Esophagus muscularis mucosa (tissue), 4 donors: ENCODE data around the gene NEFH. TPM values are rescaled to one million over a fixed set of nuclear protein-coding genes. Genes with fewer than 3 reads are reported as not detected.

Experiments used
- DNase-seq: peaks from one replicate; pipeline ENCODE4 v3.0.0-alpha.2; 2017; ENCODE audit errors: extremely low spot score
- H3K27ac ChIP-seq, 4 donors: fragments of 200-600 bp; sonication (generic); replicated peaks in 1 of 4; 1 replicate in 3 of 4; 2 replicates in 1 of 4; pipeline ENCODE4 v1.5.1; 2016 to 2019; ENCODE audit warnings: mild to moderate bottlenecking in 1 of 4
- H3K27me3 ChIP-seq, 4 donors: fragments of 200-600 bp; sonication (generic); one replicate each; pipeline versions ENCODE4 v1.5.1 to v1.6.0; 2016 to 2019
- H3K36me3 ChIP-seq, 4 donors: fragments of 200-600 bp; sonication (generic); one replicate each; pipeline ENCODE4 v1.5.1; 2016 to 2019
- H3K4me1 ChIP-seq, 4 donors: fragments of 200-600 bp; sonication (generic); one replicate each; pipeline ENCODE4 v1.5.1; 2016 to 2019
- H3K4me3 ChIP-seq, 4 donors: fragments of 200-600 bp; sonication (generic); 1 replicate in 2 of 4; 2 replicates in 2 of 4; pipeline ENCODE4 v1.5.1; 2016 to 2019; ENCODE audit warnings: mild to moderate bottlenecking in 4 of 4, moderate library complexity in 1 of 4
- H3K9me3 ChIP-seq, 4 donors: fragments of 200-600 bp; sonication (generic); 1 replicate in 3 of 4; 2 replicates in 1 of 4; pipeline ENCODE4 v1.5.1; 2016 to 2019
- EP300 ChIP-seq: sonication (generic); formaldehyde crosslinking; IDR thresholded peaks from one replicate; pipeline ENCODE4 v1.6.1; 2017; ENCODE audit warnings: antibody characterized with exemption
- POLR2A ChIP-seq: fragments of 450-650 bp; IDR thresholded peaks from one replicate; pipeline ENCODE4 v1.6.1; 2017; ENCODE audit warnings: antibody characterized with exemption, moderate library complexity, mild to moderate bottlenecking, low read depth
- POLR2AphosphoS5 ChIP-seq, 2 donors: sonication (generic); formaldehyde crosslinking; IDR thresholded peaks; one replicate each; pipeline ENCODE4 v1.6.1; 2017; ENCODE audit warnings: antibody characterized with exemption in 2 of 2
- WGBS: methylation state at CpG from one replicate; pipeline ENCODE4 v1.1.5; 2018; 5-methylcytosine and 5-hydroxymethylcytosine counted together
- intact Hi-C: fragments of 100-400 bp; cut with DNase I; formaldehyde crosslinking; loops from one replicate; pipeline ENCODE4 v1.15.1; 2023
- total RNA-seq, 4 donors: library from RNA; depleted of rRNA; stranded (reverse); fragments of >200 nt; gene quantifications; one replicate each; pipeline versions ENCODE4 v1.1.0 to v1.2.1, GENCODE V29; 2016
- TF ChIP-seq, protein P1 (sequence below), 3 experiments: fragments of 200-600 bp in 2 of 3; fragments of 450-650 bp in 1 of 3; sonication (generic) in 2 of 3; IDR thresholded peaks; one replicate each; pipeline ENCODE4 v1.5.1; 2017 to 2019; ENCODE audit warnings: antibody characterized with exemption in 3 of 3, mild to moderate bottlenecking in 2 of 3, moderate library complexity in 1 of 3

Gene NEFH
- total RNA-seq, 4 donors from 2014 or later, result 1.2 to 2.7 (median 2.0) TPM

GRCh38 chr22:29482253-29482652 lies 2.2 kb downstream of the NEFH start:
- no peak for DNase-seq
- peaks cover 0 to 4% (median 0%) of the 10 kb centered on the region in 4 donors for H3K9me3 ChIP-seq
- H3K4me3 ChIP-seq, result no peak overlapping the region
- no peak for TF ChIP-seq EP300
- TF ChIP-seq, protein P1, sequence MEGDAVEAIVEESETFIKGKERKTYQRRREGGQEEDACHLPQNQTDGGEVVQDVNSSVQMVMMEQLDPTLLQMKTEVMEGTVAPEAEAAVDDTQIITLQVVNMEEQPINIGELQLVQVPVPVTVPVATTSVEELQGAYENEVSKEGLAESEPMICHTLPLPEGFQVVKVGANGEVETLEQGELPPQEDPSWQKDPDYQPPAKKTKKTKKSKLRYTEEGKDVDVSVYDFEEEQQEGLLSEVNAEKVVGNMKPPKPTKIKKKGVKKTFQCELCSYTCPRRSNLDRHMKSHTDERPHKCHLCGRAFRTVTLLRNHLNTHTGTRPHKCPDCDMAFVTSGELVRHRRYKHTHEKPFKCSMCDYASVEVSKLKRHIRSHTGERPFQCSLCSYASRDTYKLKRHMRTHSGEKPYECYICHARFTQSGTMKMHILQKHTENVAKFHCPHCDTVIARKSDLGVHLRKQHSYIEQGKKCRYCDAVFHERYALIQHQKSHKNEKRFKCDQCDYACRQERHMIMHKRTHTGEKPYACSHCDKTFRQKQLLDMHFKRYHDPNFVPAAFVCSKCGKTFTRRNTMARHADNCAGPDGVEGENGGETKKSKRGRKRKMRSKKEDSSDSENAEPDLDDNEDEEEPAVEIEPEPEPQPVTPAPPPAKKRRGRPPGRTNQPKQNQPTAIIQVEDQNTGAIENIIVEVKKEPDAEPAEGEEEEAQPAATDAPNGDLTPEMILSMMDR (IDR thresholded peaks at IDR 0.05), result no peak
- no peak for TF ChIP-seq POLR2A
- no peak for TF ChIP-seq POLR2AphosphoS5 (IDR thresholded peaks at IDR 0.05)
- intact Hi-C loops, result no loop called here
- H3K36me3 ChIP-seq, result no peaks in the 10 kb centered on the region
- 83% methylated on average over 11 of the region's 11 CpGs for WGBS
- no peak overlapping the region for H3K27ac ChIP-seq
- peaks cover 7 to 56% (median 36%) of the 10 kb centered on the region in 4 donors for H3K27me3 ChIP-seq
- H3K4me1 ChIP-seq, result peaks cover 13 to 40% (median 28%) of the 10 kb centered on the region in 4 donors

DNA sequence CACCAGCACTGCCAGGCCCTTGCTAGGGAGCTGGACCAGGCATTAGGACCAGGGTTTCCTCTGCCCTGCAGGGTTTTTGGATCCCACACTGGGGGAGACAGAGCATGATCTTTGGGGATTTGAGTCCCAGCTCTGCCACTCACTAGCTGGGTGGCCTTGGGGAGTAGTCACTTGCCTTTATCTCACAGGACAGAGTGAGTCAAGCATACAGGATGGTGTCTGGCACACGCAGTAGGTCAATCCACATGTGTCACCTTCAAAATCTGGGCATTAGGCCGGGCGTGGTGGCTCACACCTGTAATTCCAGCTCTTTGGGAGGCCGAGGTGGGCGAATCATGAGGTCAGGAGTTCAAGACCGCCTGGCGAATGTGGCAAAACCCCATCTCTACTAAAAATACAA lies 2.7 kb downstream of the NEFH start:
- peaks cover 13 to 38% (median 28%) of the 10 kb centered on the region in 4 donors for H3K4me1 ChIP-seq
- WGBS, result 96% methylated on average over 6 of the region's 7 CpGs
- H3K9me3 ChIP-seq, result peaks cover 0 to 4% (median 0%) of the 10 kb centered on the region in 4 donors
- no peak overlapping the region for H3K4me3 ChIP-seq
- no peaks in the 10 kb centered on the region for H3K36me3 ChIP-seq
- no peak for DNase-seq
- intact Hi-C loops, result no loop called here
- TF ChIP-seq POLR2AphosphoS5 (IDR thresholded peaks at IDR 0.05), result no peak
- no peak for TF ChIP-seq POLR2A
- no peak for TF ChIP-seq EP300
- TF ChIP-seq, protein P1 (IDR thresholded peaks at IDR 0.05), result no peak
- H3K27ac ChIP-seq, result no peak overlapping the region
- peaks cover 7 to 56% (median 36%) of the 10 kb centered on the region in 4 donors for H3K27me3 ChIP-seq

DNA sequence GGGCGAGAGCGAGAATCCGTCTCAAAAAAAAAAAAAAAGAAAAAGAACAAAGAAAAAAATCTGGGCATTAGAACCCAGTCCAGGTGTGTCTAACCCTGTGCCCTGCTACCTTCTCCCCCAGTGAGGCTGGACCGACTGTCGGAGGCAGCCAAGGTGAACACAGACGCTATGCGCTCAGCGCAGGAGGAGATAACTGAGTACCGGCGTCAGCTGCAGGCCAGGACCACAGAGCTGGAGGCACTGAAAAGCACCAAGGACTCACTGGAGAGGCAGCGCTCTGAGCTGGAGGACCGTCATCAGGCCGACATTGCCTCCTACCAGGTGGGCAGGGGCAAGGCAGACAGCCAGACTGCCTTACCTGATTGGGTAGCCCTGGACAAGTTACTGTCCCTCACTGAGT lies 3.2 kb downstream of the NEFH start:
- no peak for TF ChIP-seq EP300
- no peak for TF ChIP-seq POLR2A
- TF ChIP-seq POLR2AphosphoS5 (IDR thresholded peaks at IDR 0.05), result no peak
- TF ChIP-seq, protein P1 (IDR thresholded peaks at IDR 0.05), result no peak
- DNase-seq, result no peak
- no peak overlapping the region for H3K27ac ChIP-seq
- H3K9me3 ChIP-seq, result peaks cover 0 to 4% (median 0%) of the 10 kb centered on the region in 4 donors
- intact Hi-C loops, result no loop called here
- no peak overlapping the region for H3K4me3 ChIP-seq
- peaks cover 7 to 52% (median 36%) of the 10 kb centered on the region in 4 donors for H3K27me3 ChIP-seq
- WGBS, result 95% methylated on average over 13 of the region's 13 CpGs
- peaks cover 13 to 33% (median 26%) of the 10 kb centered on the region in 4 donors for H3K4me1 ChIP-seq
- H3K36me3 ChIP-seq, result no peaks in the 10 kb centered on the region

DNA sequence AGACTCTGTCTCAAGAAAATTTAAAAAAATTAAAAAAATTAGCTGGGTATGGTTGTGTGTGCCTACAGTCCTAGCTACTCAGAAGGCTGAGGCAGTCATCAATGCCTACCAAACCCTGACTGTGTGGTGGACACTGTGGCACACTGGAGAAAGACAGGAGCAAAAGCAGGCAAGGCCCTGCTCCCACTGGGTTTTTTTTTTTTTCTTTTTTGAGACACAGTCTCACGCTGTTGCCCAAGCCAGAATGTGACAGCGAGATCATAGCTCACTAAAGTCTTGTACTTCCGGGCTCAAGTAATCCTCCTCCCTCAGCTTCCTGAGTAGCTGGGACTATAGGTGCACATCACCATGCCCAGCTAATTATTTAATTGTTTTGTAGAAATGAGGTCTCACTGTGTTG lies 4.6 kb downstream of the NEFH start:
- H3K27me3 ChIP-seq, result peaks cover 7 to 39% (median 24%) of the 10 kb centered on the region in 4 donors
- 95% methylated on average over 3 of the region's 3 CpGs for WGBS
- no peak overlapping the region for H3K27ac ChIP-seq
- intact Hi-C loops, result no loop called here
- H3K4me1 ChIP-seq, result peaks cover 13 to 23% (median 20%) of the 10 kb centered on the region in 4 donors
- no peak for TF ChIP-seq POLR2AphosphoS5 (IDR thresholded peaks at IDR 0.05)
- TF ChIP-seq POLR2A, result no peak
- TF ChIP-seq, protein P1 (IDR thresholded peaks at IDR 0.05), result no peak
- TF ChIP-seq EP300, result no peak
- H3K36me3 ChIP-seq, result no peaks in the 10 kb centered on the region
- H3K4me3 ChIP-seq, result no peak overlapping the region
- H3K9me3 ChIP-seq, result peaks cover 0 to 4% (median 0%) of the 10 kb centered on the region in 4 donors
- DNase-seq, result no peak

DNA sequence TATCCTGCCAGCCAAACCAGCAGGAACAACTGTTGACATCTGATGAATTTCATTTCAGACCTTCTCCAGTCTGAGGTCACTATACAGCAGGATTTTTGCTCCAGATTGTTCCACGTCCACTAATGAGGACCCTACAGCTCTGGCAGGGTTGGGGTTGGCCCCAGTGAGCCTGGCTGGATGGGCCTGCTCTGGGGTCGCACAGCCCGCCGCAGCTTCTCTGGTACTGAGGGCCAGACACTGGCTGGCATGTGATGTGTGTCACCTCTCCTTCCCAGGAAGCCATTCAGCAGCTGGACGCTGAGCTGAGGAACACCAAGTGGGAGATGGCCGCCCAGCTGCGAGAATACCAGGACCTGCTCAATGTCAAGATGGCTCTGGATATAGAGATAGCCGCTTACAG lies 5.4 kb downstream of the NEFH start:
- Histone ChIP-seq H3K27me3 (peaks cover 7 to 31% (median 16%) of the 10 kb centered on the region in 4 donors), H3K36me3 (no peaks in the 10 kb centered on the region), H3K27ac (no peak overlapping the region), H3K4me1 (peaks cover 7 to 15% (median 12%) of the 10 kb centered on the region in 4 donors), H3K9me3 (peaks cover 0 to 3% (median 0%) of the 10 kb centered on the region in 4 donors), H3K4me3 (no peak overlapping the region)
- no peak for DNase-seq
- TF ChIP-seq POLR2A, result no peak
- TF ChIP-seq EP300, result no peak
- TF ChIP-seq, protein P1 (IDR thresholded peaks at IDR 0.05), result no peak
- TF ChIP-seq POLR2AphosphoS5 (IDR thresholded peaks at IDR 0.05), result no peak
- 92% methylated on average over 8 of the region's 8 CpGs for WGBS
- intact Hi-C loops, result no loop called here
